Measurements from ENCODE around the gene CABLES1.
"Not testable (repeated sequence)": the region's sequence is repeated elsewhere in the genome, so short reads cannot be mapped to it uniquely, and the experiment has no call there.

Gene CABLES1

GRCh38 chr18:23227726-23228070, 92.4 kb downstream of the CABLES1 start:
- DNase-seq: no peak

GRCh38 chr18:23228102-23229061, 93.1 kb downstream of the CABLES1 start:
- DNase-seq: no peak

DNA sequence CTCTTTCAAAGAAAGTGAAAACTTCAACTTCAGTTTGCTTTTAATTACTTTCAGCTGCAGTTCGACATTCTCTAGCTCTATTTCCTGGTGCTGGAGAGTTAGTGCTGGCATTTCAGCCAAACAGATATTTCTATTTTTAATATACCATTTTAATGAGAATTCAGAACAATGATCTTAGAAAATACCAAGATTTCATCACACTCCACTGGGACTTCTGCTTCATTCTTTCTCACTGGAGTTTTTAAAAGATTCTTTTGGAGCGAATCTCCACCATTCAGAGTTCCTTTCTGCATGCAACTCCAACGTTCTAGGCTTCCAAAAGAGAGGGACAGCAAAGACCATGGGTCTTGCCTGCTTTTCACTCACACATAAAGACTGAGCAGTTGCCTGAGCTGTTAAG, 94.2 kb downstream of the CABLES1 start:
- no peak for DNase-seq

GRCh38 chr18:23230686-23231085, 95.4 kb downstream of the CABLES1 start:
- no peak for DNase-seq

- peak; percentile 31 for DNase-seq
These were observed 96.2 kb downstream of the CABLES1 start for GRCh38 chr18:23231340-23232021.

DNA sequence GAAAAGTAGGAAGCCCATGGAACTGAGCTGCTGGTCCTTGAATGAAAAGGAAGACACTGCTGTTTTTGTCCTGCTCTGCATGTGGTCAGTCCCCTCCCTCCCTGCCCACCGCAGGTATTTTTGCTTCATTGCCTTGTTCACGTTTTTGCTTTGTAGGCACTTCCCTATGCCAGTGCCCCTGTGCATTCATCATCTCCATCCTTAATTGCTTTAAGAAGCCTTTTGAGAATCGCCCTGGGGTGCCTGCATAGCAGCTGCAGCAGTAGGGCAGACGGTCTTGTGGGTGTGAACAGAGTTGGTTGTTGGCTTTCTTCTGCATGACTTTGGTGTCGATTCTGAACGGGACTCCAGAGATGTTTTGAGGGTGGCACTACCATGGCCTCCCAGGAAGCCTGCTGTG, 97.0 kb downstream of the CABLES1 start:
- DNase-seq: no peak

DNA sequence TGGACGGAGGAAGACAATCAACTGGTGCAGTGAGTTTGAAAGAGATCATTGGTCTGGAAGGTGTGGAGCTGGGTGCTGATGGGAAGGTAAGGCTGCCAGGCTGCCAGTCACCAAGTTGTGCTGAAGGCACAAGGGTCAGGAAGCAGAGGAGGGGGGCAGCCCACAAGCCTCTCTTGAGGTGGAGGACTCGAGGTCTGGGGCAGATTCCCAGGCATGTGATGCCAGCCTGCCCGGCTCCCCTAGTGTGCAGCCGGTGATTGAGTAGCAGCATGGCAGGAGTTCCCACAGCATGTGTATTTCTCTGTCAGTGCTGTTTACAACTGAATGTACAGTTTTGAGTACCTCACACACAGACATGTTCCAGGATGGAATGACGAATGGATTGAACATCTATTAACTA, 99.3 kb downstream of the CABLES1 start:
- DNase-seq: no peak

GRCh38 chr18:23235336-23235735, 100.1 kb downstream of the CABLES1 start:
- DNase-seq: no peak

DNA sequence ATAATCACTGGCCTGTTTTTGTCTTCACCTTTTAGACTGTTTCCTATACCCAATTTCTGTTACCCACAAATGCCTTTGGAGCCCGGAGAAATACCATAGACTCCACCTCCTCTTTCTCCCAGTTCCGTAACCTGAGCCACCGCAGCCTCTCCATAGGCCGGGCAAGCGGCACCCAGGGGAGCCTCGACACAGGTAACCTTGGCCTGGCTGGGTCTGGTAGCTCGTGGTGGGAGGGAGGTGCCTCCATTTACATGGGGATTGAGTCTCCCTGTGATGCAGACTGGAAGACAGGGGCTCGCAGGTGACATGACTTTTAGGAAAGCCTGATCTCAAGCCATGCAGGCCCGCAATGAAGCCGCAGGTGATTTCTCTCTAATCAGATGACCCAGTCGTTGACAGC, 100.6 kb downstream of the CABLES1 start:
- no peak for DNase-seq

- DNase-seq: no peak
These were observed 101.7 kb downstream of the CABLES1 start for GRCh38 chr18:23236876-23237468.

GRCh38 chr18:23237524-23238151, 102.4 kb downstream of the CABLES1 start:
- no peak for DNase-seq

- no peak for DNase-seq
These were observed 102.9 kb downstream of the CABLES1 start for GRCh38 chr18:23238152-23238531.

DNA sequence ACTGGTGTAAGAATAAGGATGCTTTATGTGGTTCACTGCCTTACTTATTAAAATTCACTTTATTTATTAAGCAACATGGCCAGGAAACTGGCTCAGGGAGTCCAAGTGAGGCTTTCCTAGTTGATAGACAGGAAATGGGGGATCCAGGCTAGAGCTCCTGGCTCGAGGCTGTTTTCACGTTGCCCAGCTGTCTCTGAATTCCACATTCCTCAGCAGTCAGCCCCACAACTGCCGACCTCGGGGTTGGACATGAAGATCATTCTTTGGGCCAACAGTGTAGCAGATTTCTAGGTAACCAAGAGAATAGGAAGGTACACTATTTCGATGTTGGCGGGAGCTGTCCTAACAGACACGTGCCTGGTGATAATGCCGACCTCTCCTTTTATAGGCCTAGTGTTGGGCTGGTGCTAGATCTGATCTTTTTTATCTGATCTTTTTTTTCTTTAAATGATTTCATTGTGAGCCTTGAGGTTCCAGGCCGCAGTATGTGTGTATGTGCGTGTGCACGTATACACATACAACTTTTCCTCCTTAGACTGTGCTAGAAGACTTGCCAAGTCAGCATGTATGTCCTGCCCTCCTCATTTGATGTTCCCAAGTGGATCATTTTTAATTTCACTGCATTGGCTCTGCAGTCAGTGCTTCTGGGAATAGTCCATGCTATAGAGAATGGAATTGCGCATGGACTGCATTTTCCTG, 103.5 kb downstream of the CABLES1 start:
- no peak for DNase-seq

- no peak for DNase-seq
These were observed 104.0 kb downstream of the CABLES1 start for GRCh38 chr18:23239350-23239692.

DNA sequence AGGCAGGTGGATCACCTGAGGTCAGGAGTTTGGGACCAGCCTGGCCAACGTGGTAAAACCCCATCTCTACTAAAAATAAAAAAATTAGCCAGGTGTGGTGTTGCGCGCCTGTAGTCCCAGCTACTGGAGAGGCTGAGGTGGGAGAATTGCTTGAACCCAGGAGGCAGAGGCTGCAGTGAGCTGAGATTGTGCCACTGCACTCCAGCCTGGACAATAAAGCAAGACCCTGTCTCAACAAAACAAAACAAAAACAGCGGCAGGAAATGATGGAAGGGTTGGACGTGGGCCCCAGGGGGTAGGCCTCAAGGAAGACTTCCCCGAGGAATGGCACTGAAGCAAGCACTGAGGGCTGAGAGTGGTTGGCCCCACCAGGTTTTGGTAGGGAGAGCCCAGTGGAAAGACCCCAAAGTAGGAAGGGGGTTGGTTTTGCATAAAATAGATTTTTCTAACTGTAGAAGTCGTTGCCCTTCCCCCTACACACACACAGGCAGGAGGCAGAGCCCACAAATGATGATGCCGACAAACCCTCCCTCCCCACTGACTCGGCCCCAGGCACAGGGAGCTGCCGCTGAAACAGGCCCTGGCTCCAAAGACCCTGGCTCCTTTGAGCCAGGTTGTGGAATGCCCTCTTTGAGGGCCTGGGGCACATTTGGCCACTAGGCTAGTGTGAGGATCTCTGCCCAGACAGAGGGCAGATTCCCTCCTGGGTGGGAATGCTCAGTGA, 104.8 kb downstream of the CABLES1 start:
- DNase-seq: no peak

DNA sequence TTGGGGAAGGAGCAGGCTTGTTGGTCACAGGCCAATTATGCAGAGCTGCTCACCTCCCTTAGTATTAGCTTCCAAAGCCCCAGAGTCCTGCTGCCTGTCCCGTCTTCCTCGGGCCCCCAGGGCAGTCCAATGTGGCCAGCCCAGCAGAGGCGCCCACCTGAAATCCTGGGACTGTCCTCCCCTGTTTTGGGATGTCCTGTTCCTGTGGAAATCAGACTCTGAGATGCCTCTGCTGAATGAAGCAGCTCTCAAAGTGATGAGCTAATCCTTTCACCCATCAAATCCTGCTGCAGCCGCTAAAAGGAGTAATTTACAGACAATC, 105.3 kb downstream of the CABLES1 start:
- no peak for DNase-seq

DNA sequence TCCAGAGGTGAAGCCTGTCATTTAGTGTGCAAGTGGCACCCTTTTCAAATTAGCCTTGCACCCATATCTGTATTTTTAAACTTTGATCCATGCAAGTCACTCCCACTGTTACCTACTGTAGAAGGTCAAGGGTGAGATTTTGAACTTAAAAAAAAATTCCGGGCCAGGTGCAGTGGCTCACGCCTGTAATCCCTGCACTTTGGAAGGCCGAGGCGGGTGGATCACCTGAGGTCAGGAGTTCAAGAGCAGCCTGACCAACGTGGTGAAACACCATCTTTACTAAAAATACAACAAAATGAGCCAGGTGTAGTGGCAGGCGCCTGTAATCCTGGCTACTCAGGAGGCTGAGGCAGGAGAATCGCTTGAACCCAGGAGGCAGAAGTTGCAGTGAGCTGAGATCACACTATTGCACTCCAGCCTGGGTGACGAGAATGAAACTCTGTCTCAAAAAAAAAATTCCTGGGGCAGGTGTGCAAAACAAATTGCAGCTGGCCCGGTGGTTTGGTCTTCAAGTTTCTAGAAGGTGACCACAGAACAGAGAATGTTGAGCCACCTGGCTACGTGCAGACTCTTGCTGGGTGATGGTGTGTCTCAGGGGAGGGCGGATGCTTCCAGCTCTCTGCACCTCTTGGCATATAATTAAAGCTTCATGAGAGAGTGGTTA, 106.7 kb downstream of the CABLES1 start:
- not testable (repeated sequence) for DNase-seq

DNA sequence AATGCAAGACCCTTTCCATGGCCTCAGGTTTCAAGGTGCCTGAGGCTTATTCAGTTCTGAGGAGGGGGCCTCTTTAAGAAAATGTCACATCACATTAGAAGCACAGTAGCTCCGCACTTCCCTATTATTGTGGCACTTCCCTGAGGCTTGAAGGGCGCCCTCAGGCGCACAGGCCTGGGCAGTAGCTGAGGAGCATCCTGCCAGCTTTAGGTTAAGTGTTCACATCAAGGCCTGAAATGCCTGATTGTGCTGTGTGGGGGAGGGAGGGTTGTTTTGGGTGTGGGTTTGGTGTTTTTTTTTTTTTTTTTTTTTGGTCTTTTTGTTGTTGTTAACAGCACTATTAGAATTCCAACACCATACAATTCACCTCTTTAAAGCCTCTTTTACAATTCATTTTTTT, 107.9 kb downstream of the CABLES1 start:
- peak; percentile 67 for DNase-seq

GRCh38 chr18:23243816-23244215, 108.5 kb downstream of the CABLES1 start:
- no peak for DNase-seq

DNA sequence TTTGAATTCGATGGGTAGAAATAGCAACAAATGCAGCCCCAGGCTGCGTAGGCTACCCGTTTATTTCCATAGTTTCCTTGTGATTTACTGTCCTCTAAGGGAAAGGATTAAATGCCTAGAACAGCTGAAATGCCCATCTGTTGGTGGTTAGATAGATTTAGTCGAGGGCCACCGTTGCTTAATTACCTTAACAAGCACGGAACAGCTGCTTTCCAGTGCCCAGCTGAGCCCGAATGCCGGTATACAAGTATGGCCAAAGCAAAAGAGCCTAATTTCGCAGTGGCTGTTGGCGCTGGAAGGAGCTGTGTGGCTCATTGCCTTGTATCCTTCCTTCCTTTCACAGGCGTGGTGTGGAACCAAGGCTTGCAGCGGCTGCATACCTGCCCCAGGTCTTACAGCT, 109.1 kb downstream of the CABLES1 start:
- DNase-seq: no peak

GRCh38 chr18:23245461-23245860, 110.2 kb downstream of the CABLES1 start:
- no peak for DNase-seq

GRCh38 chr18:23247331-23247730, 112.0 kb downstream of the CABLES1 start:
- DNase-seq: no peak

All from GDM1 (cell line).